HCT116 (cell line): ENCODE results near the gene FGD4. TPM values are rescaled to one million over a fixed set of nuclear protein-coding genes. Genes with fewer than 3 reads are reported as not detected.

ENCODE experiments used
- ATAC-seq: fragments of 200-7000 bp; cut with Tn5 transposase; 2 replicates; pipeline ENCODE4 v1.9.1; 2020; ENCODE audit warnings: mild to moderate bottlenecking, moderate library complexity
- BruUV-seq: library from RNA; stranded (reverse); fragments of 400-500 nt; replicated peaks from 2 replicates; lab custom pipeline; 2021; lab: Mats Ljungman, UMichigan
- CTCF ChIA-PET: fragments of 300-600 bp; sonication (Branson Sonifier 250); formaldehyde crosslinking; loops from one replicate; lab custom pipeline; 2021; ENCODE audit warnings: antibody characterized with exemption; lab: Charles Lee
- POLR2A ChIA-PET: fragments of 300-600, 350-600 bp; sonication (Branson Sonifier 250); formaldehyde crosslinking; loops from one replicate; lab custom pipeline; 2021; ENCODE audit warnings: antibody characterized with exemption; lab: Charles Lee
- RAD21 ChIA-PET, 2 experiments: fragments of 300-600 bp; sonication (Branson Sonifier 250); formaldehyde crosslinking; loops; one replicate each; lab custom pipeline; 2023; ENCODE audit warnings: low total read pairs in 2 of 2; ENCODE audit not compliant: uncharacterized antibody in 2 of 2, unreplicated experiment in 2 of 2, low non-redundant PET in 1 of 2; lab: Charles Lee
- DNase-seq: peaks from one replicate; pipeline ENCODE4 v3.0.0-alpha.2; 2010; ENCODE audit warnings: low read depth, low spot score
- H2AFZ ChIP-seq: fragments of 200-600 bp; shearing (Covaris generic), sonication (generic); 2 replicates; pipeline ENCODE4 v1.6.1; 2017; ENCODE audit warnings: low read depth, mixed run types, mixed read lengths, antibody characterized with exemption, low read length; ENCODE audit not compliant: poor library complexity, severe bottlenecking
- H3K27ac ChIP-seq: 2 replicates; pipeline ENCODE4 v1.5.1; 2012; ENCODE audit warnings: low read depth, low read length
- H3K27me3 ChIP-seq: fragments of 200-600 bp; sonication (generic); 2 replicates; pipeline ENCODE4 v1.6.1; 2016; ENCODE audit warnings: mixed run types, low read length, mixed read lengths; ENCODE audit not compliant: insufficient read depth
- H3K36me3 ChIP-seq, 2 experiments: fragments of 200-500 bp in 1 of 2; fragments of 200-600 bp in 1 of 2; sonication (Bioruptor generic) in 1 of 2; sonication (generic) in 1 of 2; 2 replicates each; pipeline versions ENCODE4 v1.5.1 to v1.6.1; 2014 to 2016; ENCODE audit warnings: low read length in 2 of 2, inconsistent platforms in 1 of 2, mixed read lengths in 1 of 2, mixed run types in 1 of 2; ENCODE audit not compliant: insufficient read depth in 2 of 2, control insufficient read depth in 1 of 2
- H3K4me1 ChIP-seq, 2 experiments: fragments of 200-600 bp in 1 of 2; sonication (generic) in 1 of 2; 2 replicates each; pipeline versions ENCODE4 v1.5.1 to v1.6.1; 2012 to 2017; ENCODE audit warnings: low read length in 2 of 2, inconsistent platforms in 1 of 2, mild to moderate bottlenecking in 1 of 2, mixed read lengths in 1 of 2, mixed run types in 1 of 2, moderate library complexity in 1 of 2; ENCODE audit not compliant: insufficient read depth in 2 of 2, control insufficient read depth in 1 of 2
- H3K4me2 ChIP-seq: fragments of 200-600 bp; sonication (generic); 2 replicates; pipeline ENCODE4 v1.6.1; 2017; ENCODE audit warnings: mixed run types, low read length, mixed read lengths
- H3K4me3 ChIP-seq, 2 experiments: fragments of 200-600 bp in 1 of 2; sonication (generic) in 1 of 2; replicated peaks in 1 of 2; 2 replicates each; pipeline ENCODE4 v1.5.1; 2011 to 2016; ENCODE audit warnings: low read length in 2 of 2, control low read depth in 1 of 2, low read depth in 1 of 2, mild to moderate bottlenecking in 1 of 2, mixed read lengths in 1 of 2, mixed run types in 1 of 2
- H3K79me2 ChIP-seq: fragments of 200-600 bp; sonication (generic); 2 replicates; pipeline ENCODE4 v1.6.1; 2017; ENCODE audit warnings: mild to moderate bottlenecking, mixed run types, low read length, moderate library complexity, mixed read lengths; ENCODE audit not compliant: insufficient read depth
- H3K9ac ChIP-seq: fragments of 200-600 bp; sonication (generic); 2 replicates; pipeline ENCODE4 v1.6.1; 2016; ENCODE audit warnings: low read length, mixed read lengths
- H3K9me2 ChIP-seq: fragments of 200-600 bp; sonication (generic), shearing (Covaris generic); 2 replicates; pipeline ENCODE4 v1.6.1; 2017; ENCODE audit warnings: mixed run types, mild to moderate bottlenecking, moderate library complexity; ENCODE audit not compliant: insufficient read depth
- H3K9me3 ChIP-seq, 2 experiments: fragments of 200-500 bp in 1 of 2; fragments of 200-600 bp in 1 of 2; sonication (Bioruptor generic) in 1 of 2; sonication (generic) in 1 of 2; 2 replicates each; pipeline ENCODE4 v1.6.1; 2014 to 2017; ENCODE audit warnings: low read length in 2 of 2, mixed read lengths in 2 of 2, inconsistent platforms in 1 of 2, low read depth in 1 of 2, mild to moderate bottlenecking in 1 of 2, mixed run types in 1 of 2, moderate library complexity in 1 of 2; ENCODE audit not compliant: control insufficient read depth in 1 of 2, insufficient read depth in 1 of 2
- H4K20me1 ChIP-seq: fragments of 200-600 bp; sonication (generic), shearing (Covaris generic); 2 replicates; pipeline ENCODE4 v1.6.1; 2017; ENCODE audit warnings: mixed run types, mild to moderate bottlenecking, moderate library complexity; ENCODE audit not compliant: insufficient read depth
- ATF3 ChIP-seq: IDR thresholded peaks from 2 replicates; pipeline ENCODE4 v1.6.1; 2012
- CEBPB ChIP-seq: IDR thresholded peaks from 2 replicates; pipeline ENCODE4 v1.6.1; 2012; ENCODE audit warnings: low read depth
- CTCF ChIP-seq, 3 experiments: fragments of 200-600 bp in 1 of 3; sonication (generic) in 1 of 3; IDR thresholded peaks in 2 of 3; conservative IDR thresholded peaks in 1 of 3; 2 replicates each; pipeline ENCODE4 v1.5.1; 2012 to 2017; ENCODE audit warnings: low read depth in 2 of 3, low read length in 2 of 3, antibody characterized with exemption in 1 of 3, borderline replicate concordance in 1 of 3, control low read depth in 1 of 3, mild to moderate bottlenecking in 1 of 3, mixed read lengths in 1 of 3, mixed run types in 1 of 3, moderate library complexity in 1 of 3; ENCODE audit not compliant: insufficient read depth in 1 of 3
- EGR1 ChIP-seq: IDR thresholded peaks from 2 replicates; pipeline ENCODE4 v1.6.1; 2012; ENCODE audit warnings: low read depth
- ELF1 ChIP-seq: IDR thresholded peaks from 2 replicates; pipeline ENCODE4 v1.6.1; 2012; ENCODE audit warnings: low read depth, borderline replicate concordance
- EZH2 ChIP-seq: fragments of 200-600 bp; sonication (generic); IDR thresholded peaks from 2 replicates; pipeline ENCODE4 v1.6.1; 2017; ENCODE audit warnings: antibody characterized with exemption, mixed run types
- FOSL1 ChIP-seq: IDR thresholded peaks from 2 replicates; pipeline ENCODE4 v1.6.1; 2012; ENCODE audit warnings: low read depth
- JUND ChIP-seq: IDR thresholded peaks from 2 replicates; pipeline ENCODE4 v1.6.1; 2012
- MAX ChIP-seq: IDR thresholded peaks from 2 replicates; pipeline ENCODE4 v1.6.1; 2012
- POLR2AphosphoS5 ChIP-seq: IDR thresholded peaks from 2 replicates; pipeline ENCODE4 v1.6.1; 2011; ENCODE audit warnings: mild to moderate bottlenecking, low read depth, low read length, moderate library complexity
- SIN3A ChIP-seq: IDR thresholded peaks from 2 replicates; pipeline ENCODE4 v1.6.1; 2012; ENCODE audit warnings: low read depth
- TCF7L2 ChIP-seq: IDR thresholded peaks from 2 replicates; pipeline ENCODE4 v1.7.0; 2011; ENCODE audit warnings: borderline replicate concordance, inconsistent platforms; ENCODE audit not compliant: insufficient read depth, insufficient read length; ENCODE audit errors: extremely low read depth
- intact Hi-C: fragments of 100-400 bp; cut with micrococcal nuclease; formaldehyde crosslinking; loops from 2 replicates; pipeline ENCODE4 v1.10.0; 2022
- total RNA-seq: library from RNA; stranded (reverse); gene quantifications from one replicate; pipeline ENCODE4 v1.2.1, GENCODE V29; 2021; ENCODE audit not compliant: unreplicated experiment

FGD4 gene
- total RNA-seq, 1 experiment from 2014 or later = 7.7 TPM

GRCh38 chr12:32586390-32586789 lies 187.0 kb downstream of the FGD4 start:
- no peak for TF ChIP-seq EZH2
- TF ChIP-seq TCF7L2 = no peak
- no peak for TF ChIP-seq CTCF (IDR thresholded peaks at IDR 0.05 in 2 of 3, conservative IDR thresholded peaks at IDR 0.05 in 1 of 3; ENCODE audit: borderline replicate concordance in 1 of 3, insufficient read depth in 1 of 3, low read depth in 2 of 3, low read length in 2 of 3)
- no peak for TF ChIP-seq CEBPB
- no peak for TF ChIP-seq FOSL1
- TF ChIP-seq ATF3 = no peak
- no peak for TF ChIP-seq POLR2AphosphoS5
- no peak for TF ChIP-seq MAX
- no peak for TF ChIP-seq SIN3A
- no peak for TF ChIP-seq EGR1
- no peak for TF ChIP-seq ELF1
- TF ChIP-seq JUND = no peak
- TF ChIP-seq, all 23 proteins: peak for 0
- POLR2A ChIA-PET = no interaction called here
- no peaks in the 10 kb centered on the region for H3K79me2 ChIP-seq
- no peak overlapping the region for H3K27ac ChIP-seq
- intact Hi-C loops = no loop called here
- no peaks in the 10 kb centered on the region for H4K20me1 ChIP-seq
- no peaks in the 10 kb centered on the region for H3K9me3 ChIP-seq
- H3K9ac ChIP-seq = no peak overlapping the region
- no TSS peak for BruUV-seq
- RAD21 ChIA-PET = no interaction called here
- DNase-seq (no peak), ATAC-seq (no peak)
- CTCF ChIA-PET = no interaction called here
- no peaks in the 10 kb centered on the region for H3K27me3 ChIP-seq
- no peaks in the 10 kb centered on the region for H3K36me3 ChIP-seq
- H3K4me2 ChIP-seq = no peak overlapping the region
- H3K4me1 ChIP-seq = peaks cover 0 to 10% of the 10 kb centered on the region in 2 experiments; a peak in 1 of 4 replicates
- no peaks in the 10 kb centered on the region for H3K9me2 ChIP-seq
- H2AFZ ChIP-seq = no peak overlapping the region
- no peak overlapping the region for H3K4me3 ChIP-seq
